PC-9 (cell line): Measurements from ENCODE around the gene RELL1. TPM values are rescaled to one million over a fixed set of nuclear protein-coding genes. Genes with fewer than 3 reads are reported as not detected.

Experiments used
- BruUV-seq: library from RNA; stranded (reverse); fragments of 400-500 nt; replicated peaks from 2 replicates; lab custom pipeline; 2021; lab: Mats Ljungman, UMichigan
- CTCF ChIA-PET: fragments of 300-600 bp; sonication (Branson Sonifier 250); formaldehyde crosslinking; loops from one replicate; lab custom pipeline; 2022; ENCODE audit warnings: antibody characterized with exemption; lab: Charles Lee
- POLR2A ChIA-PET: fragments of 300-600 bp; sonication (Branson Sonifier 250); formaldehyde crosslinking; loops from one replicate; lab custom pipeline; 2022; ENCODE audit warnings: antibody characterized with exemption; ENCODE audit not compliant: unreplicated experiment; lab: Charles Lee
- DNase-seq, 2 experiments: peaks; one replicate each; pipeline versions ENCODE4 v3.0.0 to v3.0.0-alpha.2; 2015 to 2022; ENCODE audit warnings: mixed read lengths in 1 of 2
- H2AFZ ChIP-seq: fragments of 200-600 bp; sonication (generic); 2 replicates; pipeline ENCODE4 v1.8.1; 2017; ENCODE audit warnings: antibody characterized with exemption
- H3F3A ChIP-seq: fragments of 200-600 bp; sonication (generic); 2 replicates; pipeline ENCODE4 v1.8.1; 2017; ENCODE audit warnings: antibody characterized with exemption, mild to moderate bottlenecking, low read depth; ENCODE audit not compliant: insufficient read depth
- H3K27ac ChIP-seq: fragments of 200-600 bp; sonication (generic); 2 replicates; pipeline ENCODE4 v1.6.1; 2016; ENCODE audit warnings: mixed run types
- H3K27me3 ChIP-seq: fragments of 200-600 bp; sonication (generic); 2 replicates; pipeline ENCODE4 v1.6.1; 2016; ENCODE audit warnings: low read depth, mixed run types; ENCODE audit not compliant: insufficient read depth
- H3K36me3 ChIP-seq: fragments of 200-600 bp; sonication (generic); 2 replicates; pipeline ENCODE4 v1.6.1; 2016; ENCODE audit warnings: low read depth, mixed run types
- H3K4me1 ChIP-seq: fragments of 200-600 bp; sonication (generic); replicated peaks from 2 replicates; pipeline ENCODE4 v1.6.1; 2016; ENCODE audit warnings: mixed run types; ENCODE audit not compliant: insufficient read depth
- H3K4me2 ChIP-seq: fragments of 200-600 bp; sonication (generic); 2 replicates; pipeline ENCODE4 v1.6.1; 2017; ENCODE audit warnings: mixed run types
- H3K4me3 ChIP-seq: fragments of 200-600 bp; sonication (generic); 2 replicates; pipeline ENCODE4 v1.6.1; 2016; ENCODE audit warnings: mixed run types
- H3K79me2 ChIP-seq: fragments of 200-600 bp; sonication (generic); 2 replicates; pipeline ENCODE4 v1.6.1; 2017; ENCODE audit warnings: low read depth, mixed run types
- H3K9me2 ChIP-seq: fragments of 200-600 bp; sonication (generic); 2 replicates; pipeline ENCODE4 v1.8.1; 2017; ENCODE audit warnings: mild to moderate bottlenecking; ENCODE audit not compliant: insufficient read depth
- H3K9me3 ChIP-seq: fragments of 200-600 bp; sonication (generic); 2 replicates; pipeline ENCODE4 v1.8.1; 2016; ENCODE audit warnings: low read depth; ENCODE audit not compliant: insufficient read depth
- H4K20me1 ChIP-seq: fragments of 200-600 bp; sonication (generic); 2 replicates; pipeline ENCODE4 v1.8.1; 2017; ENCODE audit not compliant: insufficient read depth
- EZH2 ChIP-seq: fragments of 200-600 bp; sonication (generic); IDR thresholded peaks from 2 replicates; pipeline ENCODE4 v1.8.0; 2017; ENCODE audit warnings: antibody characterized with exemption, low read depth
- intact Hi-C: fragments of 100-400 bp; cut with micrococcal nuclease; formaldehyde crosslinking; loops from one replicate; pipeline ENCODE4 v1.10.0; 2022; ENCODE audit not compliant: unreplicated experiment
- total RNA-seq: library from RNA; stranded (reverse); gene quantifications from 2 replicates; pipeline ENCODE4 v1.2.3, GENCODE V29; 2021
- TF ChIP-seq, protein P1 (sequence below): fragments of 200-600 bp; sonication (generic); conservative IDR thresholded peaks from 2 replicates; pipeline ENCODE4 v1.6.1; 2017; ENCODE audit warnings: mixed run types, antibody characterized with exemption, mild to moderate bottlenecking, moderate library complexity

RELL1 gene
- total RNA-seq, 1 experiment from 2014 or later: 18.5 TPM

- peaks cover 4% of the 10 kb centered on the region; the same call in 1 of the 2 replicates for H3F3A ChIP-seq
- no TSS peak for BruUV-seq
- H3K27ac ChIP-seq: no peak overlapping the region
- ChIA-PET CTCF (interaction anchor here (0.5 to 0.6 kb wide), 2 partner anchors 165 to 310 kb away, joined by 3 to 10 read pairs; no protein-coding TSS in a partner anchor), POLR2A (no interaction called here)
- no peak for DNase-seq
- peaks cover 22% of the 10 kb centered on the region for H3K4me1 ChIP-seq
- H3K79me2 ChIP-seq: no peaks in the 10 kb centered on the region
- no peaks in the 10 kb centered on the region for H3K27me3 ChIP-seq
- intact Hi-C loops: loop anchor here (5.0 kb wide), 1 partner anchor 213 kb away; a partner anchor contains a TSS
- no peak overlapping the region for H3K4me2 ChIP-seq
- TF ChIP-seq EZH2: no peak
- TF ChIP-seq, protein P1, sequence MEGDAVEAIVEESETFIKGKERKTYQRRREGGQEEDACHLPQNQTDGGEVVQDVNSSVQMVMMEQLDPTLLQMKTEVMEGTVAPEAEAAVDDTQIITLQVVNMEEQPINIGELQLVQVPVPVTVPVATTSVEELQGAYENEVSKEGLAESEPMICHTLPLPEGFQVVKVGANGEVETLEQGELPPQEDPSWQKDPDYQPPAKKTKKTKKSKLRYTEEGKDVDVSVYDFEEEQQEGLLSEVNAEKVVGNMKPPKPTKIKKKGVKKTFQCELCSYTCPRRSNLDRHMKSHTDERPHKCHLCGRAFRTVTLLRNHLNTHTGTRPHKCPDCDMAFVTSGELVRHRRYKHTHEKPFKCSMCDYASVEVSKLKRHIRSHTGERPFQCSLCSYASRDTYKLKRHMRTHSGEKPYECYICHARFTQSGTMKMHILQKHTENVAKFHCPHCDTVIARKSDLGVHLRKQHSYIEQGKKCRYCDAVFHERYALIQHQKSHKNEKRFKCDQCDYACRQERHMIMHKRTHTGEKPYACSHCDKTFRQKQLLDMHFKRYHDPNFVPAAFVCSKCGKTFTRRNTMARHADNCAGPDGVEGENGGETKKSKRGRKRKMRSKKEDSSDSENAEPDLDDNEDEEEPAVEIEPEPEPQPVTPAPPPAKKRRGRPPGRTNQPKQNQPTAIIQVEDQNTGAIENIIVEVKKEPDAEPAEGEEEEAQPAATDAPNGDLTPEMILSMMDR: no peak
- H3K9me2 ChIP-seq: no peaks in the 10 kb centered on the region
- no peak overlapping the region for H2AFZ ChIP-seq
- no peaks in the 10 kb centered on the region for H3K9me3 ChIP-seq
- H3K4me3 ChIP-seq: no peak overlapping the region
- no peaks in the 10 kb centered on the region for H4K20me1 ChIP-seq
- no peaks in the 10 kb centered on the region for H3K36me3 ChIP-seq
These were observed 20.5 kb downstream of the RELL1 start for GRCh38 chr4:37665333-37666320.

DNA sequence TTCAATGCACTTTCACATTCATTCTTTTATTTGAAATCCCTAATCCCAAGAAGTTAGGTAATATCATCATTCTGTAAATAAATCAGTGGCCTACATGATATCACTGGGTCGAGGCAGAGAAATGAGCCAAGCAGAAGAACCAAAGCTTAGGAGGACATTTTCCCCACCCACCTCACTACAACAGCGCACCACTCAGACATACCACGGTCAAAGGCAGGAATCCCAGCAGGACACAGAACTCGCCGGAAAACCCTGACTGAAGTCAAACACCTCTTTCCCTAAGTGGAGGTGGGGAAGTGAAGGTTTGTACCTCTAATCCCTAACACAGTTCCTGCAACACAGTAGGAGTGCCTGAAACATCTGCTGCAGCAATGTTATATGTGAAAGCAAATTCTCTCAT, 21.5 kb downstream of the RELL1 start:
- Histone ChIP-seq H3K4me2 (no peak overlapping the region), H2AFZ (no peak overlapping the region), H3K9me2 (no peaks in the 10 kb centered on the region), H3K27me3 (no peaks in the 10 kb centered on the region), H3F3A (peaks cover 4% of the 10 kb centered on the region; the same call in 1 of the 2 replicates), H3K4me3 (no peak overlapping the region), H4K20me1 (no peaks in the 10 kb centered on the region), H3K9me3 (no peaks in the 10 kb centered on the region), H3K36me3 (no peaks in the 10 kb centered on the region), H3K79me2 (no peaks in the 10 kb centered on the region), H3K27ac (no peak overlapping the region), H3K4me1 (peaks cover 22% of the 10 kb centered on the region)
- DNase-seq: no peak
- CTCF ChIA-PET: interaction anchor here (0.5 to 0.6 kb wide), 2 partner anchors 166 to 309 kb away, joined by 3 to 10 read pairs; no protein-coding TSS in a partner anchor
- no TSS peak for BruUV-seq
- TF ChIP-seq EZH2: no peak
- TF ChIP-seq, protein P1: no peak
- POLR2A ChIA-PET: no interaction called here
- intact Hi-C loops: loop anchor here (5.0 kb wide), 1 partner anchor 212 kb away; a partner anchor contains a TSS

- ChIA-PET POLR2A (no interaction called here), CTCF (no interaction called here)
- H3K4me2 ChIP-seq: no peak overlapping the region
These were observed 22.6 kb downstream of the RELL1 start for GRCh38 chr4:37663552-37663951.

More at GRCh38 chr4:37663552-37663951, 22.6 kb downstream of the RELL1 start:
- Histone ChIP-seq H3K79me2 (no peaks in the 10 kb centered on the region), H3K4me1 (peaks cover 22% of the 10 kb centered on the region), H3F3A (peaks cover 4% of the 10 kb centered on the region; the same call in 1 of the 2 replicates), H3K9me2 (no peaks in the 10 kb centered on the region), H3K4me3 (no peak overlapping the region), H3K27me3 (no peaks in the 10 kb centered on the region), H4K20me1 (no peaks in the 10 kb centered on the region), H3K9me3 (no peaks in the 10 kb centered on the region), H3K36me3 (no peaks in the 10 kb centered on the region), H3K27ac (no peak overlapping the region), H2AFZ (no peak overlapping the region)
- intact Hi-C loops: no loop called here
- TF ChIP-seq EZH2: no peak
- TF ChIP-seq, protein P1: no peak
- BruUV-seq: no TSS peak
- DNase-seq: no peak
